Measurements from ENCODE around the gene SCUBE3. TPM values are rescaled to one million over a fixed set of nuclear protein-coding genes. Genes with fewer than 3 reads are reported as not detected.

Gene SCUBE3
- total and polyA plus RNA-seq, 2 of the 4 experiments (the other 2 are of a cell fraction), result 19.9 to 45.5 TPM

- TF ChIP-seq MAZ (IDR thresholded peaks at IDR 0.05; ENCODE audit: borderline replicate concordance, low read depth, low read length) (no peak), SMC3 (IDR thresholded peaks at IDR 0.05; ENCODE audit: low read depth, low read length) (no peak)
These were observed 1.3 kb downstream of the SCUBE3 start (continued) for GRCh38 chr6:35214869-35215664.

- H2BK20ac ChIP-seq (ENCODE audit: low read depth, low read length), result no peak overlapping the region
- H2AFZ ChIP-seq (replicated peaks; ENCODE audit: low read length, poor library complexity), result peak overlapping the region; percentile 4
- H3K18ac ChIP-seq (ENCODE audit: low read depth, low read length), result no peak overlapping the region
- no peaks in the 10 kb centered on the region for H3K36me3 ChIP-seq (ENCODE audit: control insufficient read depth, insufficient read depth, low read length)
- H2AK9ac ChIP-seq (replicated peaks; ENCODE audit: low read depth, low read length, poor library complexity), result peak overlapping the region; percentile 0
- CTCF ChIA-PET, result interaction anchor here (0.9 kb wide), 1 partner anchor 25 kb away, joined by 3 read pairs; no protein-coding TSS in a partner anchor
- no peaks in the 10 kb centered on the region for H3K9me3 ChIP-seq (ENCODE audit: control insufficient read depth, insufficient read depth, low read length)
- H3K4me3 ChIP-seq (ENCODE audit: insufficient read depth, low read depth, low read length), result no peak overlapping the region
- H4K8ac ChIP-seq (ENCODE audit: low read depth in 2 of 2, low read length in 2 of 2), result no peak overlapping the region
- peaks cover 21% of the 10 kb centered on the region; the same call in 1 of the 2 replicates for H3K9me1 ChIP-seq (ENCODE audit: insufficient read depth, low read length)
- no peak overlapping the region; the same call in 2 of the 3 replicates for H2BK15ac ChIP-seq (ENCODE audit: low read depth, low read length)
- dilution Hi-C loops (cut with HindIII; ENCODE audit: low sequenced_read_pairs, unreplicated experiment) (no loop called here), intact Hi-C loops (cut with micrococcal nuclease) (loop anchor here (2.0 kb wide), 1 partner anchor 69 kb away; no protein-coding TSS in a partner anchor), in situ Hi-C loops (cut with MboI; ENCODE audit: low sequenced_read_pairs) (no loop called here)
- no peak overlapping the region for H3K56ac ChIP-seq (ENCODE audit: extremely low read depth, insufficient read depth, low read length)
- H3K9ac ChIP-seq (ENCODE audit: low read depth, low read length), result peak overlapping the region; percentile 38
- H2AK5ac ChIP-seq (ENCODE audit: low read depth, low read length), result peak overlapping the region; percentile 75
- ATAC-seq (ENCODE audit: low read depth) (0 out of 2 replicates have a peak, but pooled peaks have one; percentile 1), DNase-seq (peak; percentile 27)
- BruUV-seq (replicated peaks), result no TSS peak
- peak overlapping the region; percentile 44; the same call in 1 of the 2 replicates for H3K4ac ChIP-seq (ENCODE audit: low read depth, low read length)
- POLR2A ChIA-PET (ENCODE audit: unreplicated experiment), result interaction anchor here (0.6 kb wide), 2 partner anchors 107 to 225 kb away, joined by 3 to 5 read pairs; no protein-coding TSS in a partner anchor
- TF ChIP-seq BHLHE40 (IDR thresholded peaks at IDR 0.05; ENCODE audit: low read depth, low read length), result no peak
- TF ChIP-seq CEBPB (IDR thresholded peaks at IDR 0.05; ENCODE audit: low read depth, low read length), result no peak
- TF ChIP-seq CHD1 (IDR thresholded peaks at IDR 0.05; ENCODE audit: low read depth, low read length), result no peak
- TF ChIP-seq RFX5 (IDR thresholded peaks at IDR 0.05; ENCODE audit: low read depth, low read length), result no peak
- TF ChIP-seq MXI1 (IDR thresholded peaks at IDR 0.05; ENCODE audit: borderline replicate concordance, low read depth, low read length), result no peak
- no peak for TF ChIP-seq MAFK (IDR thresholded peaks at IDR 0.05; ENCODE audit: low read depth, low read length)
- no peak for TF ChIP-seq NFE2L2 (IDR thresholded peaks at IDR 0.05; ENCODE audit: low read depth, low read length)
- TF ChIP-seq SMC3 (IDR thresholded peaks at IDR 0.05; ENCODE audit: low read depth, low read length), result no peak
- TF ChIP-seq POLR2A (IDR thresholded peaks at IDR 0.05; ENCODE audit: low read depth, low read length), result no peak
- peaks cover 23% of the 10 kb centered on the region for H3K27me3 ChIP-seq (ENCODE audit: control insufficient read depth, insufficient read depth, low read length)
- 60% methylated on average over 1 of the region's 6 CpGs; no CpG with 5 or more reads in 1 of the 2 experiments for WGBS, 2 experiments (ENCODE audit: extremely low coverage in 2 of 2, insufficient read length in 1 of 2)
- peaks cover 34% of the 10 kb centered on the region for H3K4me1 ChIP-seq (ENCODE audit: control insufficient read depth, insufficient read depth, low read length)
- peak overlapping the region; percentile 43 for H3K4me2 ChIP-seq (ENCODE audit: low read depth, low read length)
- H3K14ac ChIP-seq (replicated peaks; ENCODE audit: low read depth, low read length), result no peak overlapping the region; the same call in 1 of the 2 replicates
- peak overlapping the region; percentile 35; the same call in 1 of the 2 replicates for H3K23ac ChIP-seq (ENCODE audit: low read depth, low read length)
- no peak overlapping the region for H2BK120ac ChIP-seq (ENCODE audit: low read depth, low read length)
- H3K79me1 ChIP-seq (ENCODE audit: low read depth in 1 of 2, low read length in 2 of 2), result peaks cover 0 to 22% of the 10 kb centered on the region in 2 experiments; a peak in 2 of 4 replicates
- H3K27ac ChIP-seq (ENCODE audit: insufficient read depth, low read length), result peak overlapping the region; percentile 18; the same call in 1 of the 2 replicates
- peak overlapping the region; percentile 23; the same call in 1 of the 2 replicates for H4K91ac ChIP-seq (ENCODE audit: insufficient read depth, low read depth, low read length)
- no peak overlapping the region; the same call in 1 of the 2 replicates for H4K5ac ChIP-seq (ENCODE audit: low read depth, low read length)
- peaks cover 16% of the 10 kb centered on the region for H4K20me1 ChIP-seq (ENCODE audit: insufficient read depth, low read length)
- no peak overlapping the region for H2BK5ac ChIP-seq (ENCODE audit: low read depth, low read length, poor library complexity, severe bottlenecking)
These were observed 2.1 kb downstream of the SCUBE3 start for GRCh38 chr6:35215665-35216411.

Data from IMR-90 (cell line).